Erythroblast (primary cell): ENCODE data around the gene CYB561.

Experiments used
- GATA1 ChIP-seq: IDR thresholded peaks from 2 replicates; pipeline ENCODE4 v1.6.1; 2011; ENCODE audit warnings: low read depth, mild to moderate bottlenecking, control low read depth, low read length, moderate library complexity
- POLR2A ChIP-seq: IDR thresholded peaks from 2 replicates; pipeline ENCODE4 v1.6.1; 2011; ENCODE audit warnings: mild to moderate bottlenecking, low read length

DNA sequence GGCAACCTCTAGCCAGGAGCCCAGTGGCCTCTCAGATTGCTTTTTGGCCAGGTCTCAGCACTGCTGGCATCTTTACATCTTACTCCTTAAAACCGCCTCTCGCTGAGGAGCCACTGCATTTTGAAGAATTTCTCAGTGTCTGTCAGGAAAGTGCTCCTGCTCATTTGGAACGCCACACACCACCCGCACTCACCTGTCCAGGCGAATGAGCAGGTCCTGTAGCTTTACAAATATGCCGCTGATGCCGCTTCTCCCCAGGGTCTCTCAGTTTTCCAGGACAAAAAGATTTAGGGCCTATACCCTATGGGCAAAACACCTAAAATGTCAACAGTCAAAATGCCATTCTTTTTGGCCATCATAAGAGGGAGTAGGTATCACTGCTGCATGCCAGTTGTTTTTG, 22.1 kb downstream of the CYB561 start:
- TF ChIP-seq GATA1, result no peak
- no peak for TF ChIP-seq POLR2A
